Large intestine (tissue), 3 donors: Measurements from ENCODE around the gene USP36. TPM values are rescaled to one million over a fixed set of nuclear protein-coding genes. Genes with fewer than 3 reads are reported as not detected.
A peak's percentile ranks its signal among the peaks of the same experiment; 100 is the strongest.

Source experiments
- DNase-seq, 2 donors: peaks; one replicate each; pipeline versions ENCODE4 v3.0.0 to v3.0.0-alpha.2; 2013
- H3K27ac ChIP-seq: one replicate; pipeline ENCODE4 v1.5.1; 2013; ENCODE audit warnings: low read length
- H3K27me3 ChIP-seq: 2 replicates; pipeline ENCODE4 v1.6.1; 2013; ENCODE audit warnings: low read length; ENCODE audit not compliant: control insufficient read depth, insufficient read depth
- H3K36me3 ChIP-seq: 2 replicates; pipeline ENCODE4 v1.6.1; 2013; ENCODE audit warnings: low read length; ENCODE audit not compliant: control insufficient read depth, insufficient read depth
- H3K4me1 ChIP-seq: one replicate; pipeline ENCODE4 v1.6.1; 2013; ENCODE audit warnings: low read length; ENCODE audit not compliant: control insufficient read depth, insufficient read depth
- H3K4me3 ChIP-seq: one replicate; pipeline ENCODE4 v1.5.1; 2013; ENCODE audit warnings: low read length
- H3K9me3 ChIP-seq: one replicate; pipeline ENCODE4 v1.6.1; 2013; ENCODE audit warnings: mild to moderate bottlenecking, low read depth, low read length, moderate library complexity; ENCODE audit not compliant: control insufficient read depth
- WGBS: methylation state at CpG from one replicate; pipeline ENCODE4 v1.1.5; 2013; ENCODE audit warnings: low lambda C conversion rate; ENCODE audit not compliant: insufficient coverage; 5-methylcytosine and 5-hydroxymethylcytosine counted together
- polyA plus RNA-seq: library from polyadenylated mRNA; unstranded; fragments of 120-200 nt; gene quantifications from one replicate; pipeline ENCODE4 v1.2.1, GENCODE V29; 2013

The USP36 gene
- polyA plus RNA-seq, 1 donor: 49.0 TPM

GRCh38 chr17:78817123-78817522, 23.5 kb downstream of the USP36 start:
- no peaks in the 10 kb centered on the region for H3K9me3 ChIP-seq
- no peak overlapping the region for H3K27ac ChIP-seq
- no peaks in the 10 kb centered on the region for H3K27me3 ChIP-seq
- no CpG with 5 or more reads among the region's 6 CpGs for WGBS
- peaks cover 87% of the 10 kb centered on the region for H3K36me3 ChIP-seq
- H3K4me3 ChIP-seq: no peak overlapping the region
- H3K4me1 ChIP-seq: no peaks in the 10 kb centered on the region
- peak in 1 of 2 donors; percentile 29 for DNase-seq

DNA sequence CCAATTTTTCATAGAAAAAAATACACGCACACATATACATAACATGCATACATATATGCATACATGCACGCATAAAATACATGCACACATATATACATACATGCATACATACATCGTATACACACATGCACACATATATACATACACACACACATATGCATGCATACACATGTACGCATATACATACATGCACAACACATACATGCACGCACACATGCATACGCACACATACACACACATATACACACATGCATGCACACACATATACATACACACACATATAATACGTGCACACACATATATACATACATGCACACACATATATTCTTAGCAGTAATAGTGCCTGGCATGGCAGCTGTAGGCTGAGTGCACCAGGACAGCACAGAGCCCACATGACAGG, 24.9 kb downstream of the USP36 start:
- DNase-seq: no peak
- Histone ChIP-seq H3K9me3 (no peaks in the 10 kb centered on the region), H3K27me3 (no peaks in the 10 kb centered on the region), H3K4me1 (no peaks in the 10 kb centered on the region), H3K4me3 (no peak overlapping the region), H3K27ac (no peak overlapping the region), H3K36me3 (peaks cover 87% of the 10 kb centered on the region)
- 100% methylated on average over 1 of the region's 7 CpGs for WGBS

DNA sequence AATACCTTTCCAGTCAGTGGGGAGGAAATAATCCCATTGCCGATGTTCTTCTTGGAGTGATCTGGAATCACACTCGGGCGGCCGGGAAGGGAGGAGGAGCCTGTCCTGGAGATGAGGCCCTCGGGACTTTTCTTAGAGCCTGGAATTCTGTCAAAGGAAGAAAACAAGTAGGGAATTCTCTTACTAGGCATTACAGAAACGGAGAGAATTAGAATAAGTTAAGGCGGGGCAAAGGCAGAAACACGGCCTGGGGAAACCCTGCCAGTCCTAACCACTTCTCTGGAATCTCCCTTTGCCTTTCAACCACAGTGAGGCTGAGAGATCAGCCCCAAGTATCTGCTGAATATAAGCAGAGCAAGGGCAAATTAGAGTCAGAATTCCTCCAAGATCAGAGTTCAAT, 27.8 kb downstream of the USP36 start:
- Histone ChIP-seq H3K27ac (no peak overlapping the region), H3K27me3 (no peaks in the 10 kb centered on the region), H3K4me3 (no peak overlapping the region), H3K4me1 (no peaks in the 10 kb centered on the region), H3K9me3 (no peaks in the 10 kb centered on the region), H3K36me3 (peaks cover 80% of the 10 kb centered on the region)
- DNase-seq: no peak
- 60% methylated on average over 1 of the region's 8 CpGs for WGBS

- H3K36me3 ChIP-seq: peaks cover 76% of the 10 kb centered on the region
- H3K27me3 ChIP-seq: no peaks in the 10 kb centered on the region
- no peak overlapping the region for H3K4me3 ChIP-seq
- H3K9me3 ChIP-seq: no peaks in the 10 kb centered on the region
- no CpG with 5 or more reads among the region's 4 CpGs for WGBS
- no peaks in the 10 kb centered on the region for H3K4me1 ChIP-seq
- DNase-seq: no peak
- no peak overlapping the region for H3K27ac ChIP-seq
Measured at GRCh38 chr17:78808163-78808562, 32.5 kb downstream of the USP36 start.

DNA sequence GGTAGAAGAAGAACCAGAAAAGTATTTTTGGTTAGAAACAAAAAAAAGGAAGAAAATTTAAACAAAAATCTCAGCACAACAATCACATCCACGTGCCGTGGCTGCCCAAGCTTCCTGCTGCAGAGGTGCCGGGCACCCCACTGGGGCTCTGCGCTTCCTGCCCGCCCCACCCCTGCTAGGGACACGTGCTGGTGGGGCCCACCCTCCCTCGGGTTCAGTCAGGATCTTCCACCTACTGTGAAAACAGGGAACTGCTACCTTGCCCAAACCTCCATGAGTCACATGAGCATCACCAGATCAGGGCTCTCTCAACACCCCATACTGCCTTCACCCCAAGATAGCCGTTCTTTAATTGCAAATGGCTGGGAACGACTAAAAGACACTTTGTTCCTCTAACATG, 34.2 kb downstream of the USP36 start:
- no peaks in the 10 kb centered on the region for H3K27me3 ChIP-seq
- no peak for DNase-seq
- peaks cover 76% of the 10 kb centered on the region for H3K36me3 ChIP-seq
- H3K4me1 ChIP-seq: no peaks in the 10 kb centered on the region
- H3K27ac ChIP-seq: no peak overlapping the region
- WGBS: no CpG with 5 or more reads among the region's 9 CpGs
- H3K4me3 ChIP-seq: no peak overlapping the region
- no peaks in the 10 kb centered on the region for H3K9me3 ChIP-seq

- H3K36me3 ChIP-seq: peaks cover 75% of the 10 kb centered on the region
- WGBS: no CpG with 5 or more reads among the region's 14 CpGs
- H3K27ac ChIP-seq: no peak overlapping the region
- DNase-seq: no peak
- H3K4me1 ChIP-seq: no peaks in the 10 kb centered on the region
- H3K4me3 ChIP-seq: no peak overlapping the region
- H3K27me3 ChIP-seq: no peaks in the 10 kb centered on the region
- no peaks in the 10 kb centered on the region for H3K9me3 ChIP-seq
Measured at GRCh38 chr17:78805301-78805700, 35.3 kb downstream of the USP36 start.

DNA sequence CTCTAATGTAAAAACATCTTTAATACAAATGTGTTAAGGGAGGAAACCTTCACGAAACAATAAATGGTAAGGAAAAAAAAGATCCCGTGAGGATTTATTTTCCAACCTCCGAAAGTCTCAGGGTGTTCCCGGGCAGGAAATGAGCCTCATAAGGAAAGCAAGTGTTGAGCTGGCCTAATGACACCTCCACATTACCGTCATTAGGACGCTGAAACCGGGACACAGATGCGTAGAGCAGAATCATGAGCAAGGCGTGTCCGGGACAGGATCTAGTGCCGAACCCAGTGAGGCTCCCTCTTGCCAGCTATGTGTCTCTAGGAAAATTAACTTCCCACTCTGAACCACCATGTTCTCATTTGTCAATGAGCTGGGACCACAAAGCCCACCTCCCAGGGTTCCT, 35.8 kb downstream of the USP36 start:
- no peak overlapping the region for H3K27ac ChIP-seq
- 100% methylated on average over 2 of the region's 11 CpGs for WGBS

GRCh38 chr17:78803186-78803845, 37.3 kb downstream of the USP36 start:
- Histone ChIP-seq H3K4me1 (no peaks in the 10 kb centered on the region), H3K4me3 (no peak overlapping the region), H3K9me3 (no peaks in the 10 kb centered on the region), H3K27ac (no peak overlapping the region), H3K27me3 (no peaks in the 10 kb centered on the region), H3K36me3 (peaks cover 81% of the 10 kb centered on the region)
- DNase-seq: no peak
- WGBS: no CpG with 5 or more reads among the region's 21 CpGs

More for the DNA sequence above, 35.8 kb downstream of the USP36 start:
- no peak for DNase-seq
- no peaks in the 10 kb centered on the region for H3K27me3 ChIP-seq
- H3K4me3 ChIP-seq: no peak overlapping the region
- H3K9me3 ChIP-seq: no peaks in the 10 kb centered on the region
- no peaks in the 10 kb centered on the region for H3K4me1 ChIP-seq
- peaks cover 75% of the 10 kb centered on the region for H3K36me3 ChIP-seq

GRCh38 chr17:78802459-78802858, 38.2 kb downstream of the USP36 start:
- DNase-seq: no peak
- H3K9me3 ChIP-seq: no peaks in the 10 kb centered on the region
- peaks cover 83% of the 10 kb centered on the region for H3K36me3 ChIP-seq
- H3K4me1 ChIP-seq: no peaks in the 10 kb centered on the region
- H3K27me3 ChIP-seq: no peaks in the 10 kb centered on the region
- H3K4me3 ChIP-seq: no peak overlapping the region
- no CpG with 5 or more reads among the region's 14 CpGs for WGBS
- no peak overlapping the region for H3K27ac ChIP-seq

DNA sequence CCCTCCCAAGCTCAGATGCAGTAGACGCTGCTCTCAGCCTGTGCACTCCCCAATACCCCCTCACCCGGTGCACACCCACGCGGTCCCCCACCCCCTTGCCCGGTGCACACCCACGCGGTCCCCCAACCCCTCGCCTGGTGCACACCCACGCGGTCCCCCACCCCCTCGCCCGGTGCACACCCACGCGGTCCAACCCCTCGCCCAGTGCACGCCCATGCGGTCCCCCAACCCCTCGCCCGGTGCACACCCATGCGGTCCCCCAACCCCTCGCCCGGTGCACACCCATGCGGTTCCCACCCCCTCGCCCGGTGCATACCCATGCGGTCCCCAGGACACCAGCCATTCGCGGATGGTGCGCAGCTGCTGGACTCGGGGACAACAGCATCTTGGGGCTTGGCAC, 38.6 kb downstream of the USP36 start:
- H3K9me3 ChIP-seq: no peaks in the 10 kb centered on the region
- peaks cover 83% of the 10 kb centered on the region for H3K36me3 ChIP-seq
- DNase-seq: no peak
- no CpG with 5 or more reads among the region's 30 CpGs for WGBS
- H3K27ac ChIP-seq: no peak overlapping the region
- H3K27me3 ChIP-seq: no peaks in the 10 kb centered on the region
- no peaks in the 10 kb centered on the region for H3K4me1 ChIP-seq
- H3K4me3 ChIP-seq: no peak overlapping the region
